Activated CD8-positive, alpha-beta memory T cell treated with anti-CD3 and anti-CD28 coated beads, Interleukin-2, amount 50 U/mL, for 24 hours (primary cell): Measurements from ENCODE around the gene AWAT2.
"Not testable (repeated sequence)": the region's sequence is repeated elsewhere in the genome, so short reads cannot be mapped to it uniquely, and the experiment has no call there.

Experiments
- DNase-seq: peaks from one replicate; pipeline ENCODE4 v3.0.0-alpha.2; 2020; ENCODE audit errors: extremely low read depth

Gene AWAT2

GRCh38 chrX:70041993-70042392 lies 7.7 kb downstream of the AWAT2 start:
- DNase-seq = no peak

- DNase-seq = no peak
Measured at GRCh38 chrX:70039758-70040157, 10.0 kb downstream of the AWAT2 start.

GRCh38 chrX:70038951-70039350 lies 10.8 kb downstream of the AWAT2 start:
- DNase-seq = no peak

- DNase-seq = no peak
Measured at GRCh38 chrX:70038515-70038914, 11.2 kb downstream of the AWAT2 start.

- no peak for DNase-seq
Measured at GRCh38 chrX:70034646-70035045, 15.1 kb downstream of the AWAT2 start.

GRCh38 chrX:70033348-70034051 lies 16.2 kb downstream of the AWAT2 start:
- no peak for DNase-seq

- no peak for DNase-seq
Measured at GRCh38 chrX:70032792-70033191, 16.9 kb downstream of the AWAT2 start.

GRCh38 chrX:70030301-70030767 lies 19.4 kb downstream of the AWAT2 start:
- no peak for DNase-seq

GRCh38 chrX:70029863-70030262 lies 19.9 kb downstream of the AWAT2 start:
- no peak for DNase-seq

GRCh38 chrX:70026851-70027200 lies 22.9 kb downstream of the AWAT2 start:
- DNase-seq = no peak

- no peak for DNase-seq
Measured at GRCh38 chrX:70026112-70026850, 23.5 kb downstream of the AWAT2 start.

GRCh38 chrX:70025464-70025863 lies 24.3 kb downstream of the AWAT2 start:
- DNase-seq = no peak

GRCh38 chrX:70022616-70023015 lies 27.1 kb downstream of the AWAT2 start:
- DNase-seq = no peak

- no peak for DNase-seq
Measured at GRCh38 chrX:70016513-70016912, 33.2 kb downstream of the AWAT2 start.

- DNase-seq = no peak
Measured at GRCh38 chrX:70013466-70014381, 36.0 kb downstream of the AWAT2 start.

- no peak for DNase-seq
Measured at GRCh38 chrX:70012756-70013155, 37.0 kb downstream of the AWAT2 start.

- DNase-seq = no peak
Measured at GRCh38 chrX:70009970-70010369, 39.8 kb downstream of the AWAT2 start.

- DNase-seq = no peak
Measured at GRCh38 chrX:70009049-70009448, 40.7 kb downstream of the AWAT2 start.

- DNase-seq = no peak
Measured at GRCh38 chrX:70007946-70008345, 41.8 kb downstream of the AWAT2 start.

GRCh38 chrX:70001708-70002341 lies 47.9 kb downstream of the AWAT2 start:
- DNase-seq = no peak

GRCh38 chrX:70001269-70001668 lies 48.5 kb downstream of the AWAT2 start:
- DNase-seq = no peak

- DNase-seq = not testable (repeated sequence)
Measured at GRCh38 chrX:69998299-69998698, 51.4 kb downstream of the AWAT2 start.
